Natural killer cell treated with Interleukin-12 subunit alpha and Interleukin-12 subunit beta and Interleukin-15 and Interleukin-18, amount 100 ng/mL, for 72 hours (primary cell): Measurements from ENCODE around the gene GLRX2. TPM values are rescaled to one million over a fixed set of nuclear protein-coding genes. Genes with fewer than 3 reads are reported as not detected.
"Not testable (repeated sequence)": the region's sequence is repeated elsewhere in the genome, so short reads cannot be mapped to it uniquely, and the experiment has no call there.

Experiments used
- ATAC-seq, 2 donors: fragments of 150-1000 bp; cut with Tn5 transposase in 1 of 2; sonication (Bioruptor Pico), chemical (Tn5 transposase) in 1 of 2; 2 replicates each; pipeline ENCODE4 v1.10.0; 2021
- DNase-seq: peaks from one replicate; pipeline ENCODE4 v3.0.0; 2022; ENCODE audit warnings: low spot score
- H3K27ac Mint-ChIP-seq, 2 donors: 1 replicate in 1 of 2; 2 replicates in 1 of 2; pipeline ENCODE4 v1.8.0; 2022; ENCODE audit warnings: mixed read lengths in 2 of 2, mild to moderate bottlenecking in 1 of 2, moderate library complexity in 1 of 2
- H3K27me3 Mint-ChIP-seq, 2 donors: 1 replicate in 1 of 2; 2 replicates in 1 of 2; pipeline ENCODE4 v1.8.0; 2022; ENCODE audit warnings: mixed read lengths in 2 of 2
- H3K36me3 Mint-ChIP-seq: one replicate; pipeline ENCODE4 v1.8.0; 2022; ENCODE audit warnings: mixed read lengths
- H3K4me1 Mint-ChIP-seq, 2 donors: 1 replicate in 1 of 2; 2 replicates in 1 of 2; pipeline ENCODE4 v1.8.0; 2022; ENCODE audit warnings: low read depth in 2 of 2, mixed read lengths in 2 of 2, mild to moderate bottlenecking in 1 of 2
- H3K4me3 Mint-ChIP-seq: one replicate; pipeline ENCODE4 v1.8.0; 2022; ENCODE audit warnings: mixed read lengths
- H3K9me3 Mint-ChIP-seq: 2 replicates; pipeline ENCODE4 v1.8.0; 2022; ENCODE audit warnings: mixed read lengths
- total RNA-seq, 2 donors: library from RNA; stranded (reverse); gene quantifications; one replicate each; pipeline ENCODE4 v1.2.3, GENCODE V29; 2022

GLRX2 gene
- total RNA-seq, 2 donors from 2014 or later = 22.9 to 23.6 TPM

- Mint-ChIP-seq H3K36me3 (no peaks in the 10 kb centered on the region), H3K4me3 (no peak overlapping the region), H3K27me3 (no peaks in the 10 kb centered on the region), H3K9me3 (no peaks in the 10 kb centered on the region), H3K4me1 (peaks cover 42 to 56% of the 10 kb centered on the region in 2 donors), H3K27ac (peak overlapping the region; percentile 11 to 38)
- peak in 1 of 2 donors; percentile 37 for ATAC-seq
- no peak for DNase-seq
Observed at GRCh38 chr1:193068013-193068412, 37.2 kb downstream of the GLRX2 start.

GRCh38 chr1:193066606-193067005, 38.6 kb downstream of the GLRX2 start:
- ATAC-seq (no peak), DNase-seq (no peak)
- Mint-ChIP-seq H3K27ac (peak overlapping the region; percentile 2 to 11), H3K9me3 (no peaks in the 10 kb centered on the region), H3K4me3 (peak overlapping the region; percentile 3), H3K4me1 (peaks cover 47 to 62% of the 10 kb centered on the region in 2 donors), H3K27me3 (no peaks in the 10 kb centered on the region), H3K36me3 (no peaks in the 10 kb centered on the region)

DNA sequence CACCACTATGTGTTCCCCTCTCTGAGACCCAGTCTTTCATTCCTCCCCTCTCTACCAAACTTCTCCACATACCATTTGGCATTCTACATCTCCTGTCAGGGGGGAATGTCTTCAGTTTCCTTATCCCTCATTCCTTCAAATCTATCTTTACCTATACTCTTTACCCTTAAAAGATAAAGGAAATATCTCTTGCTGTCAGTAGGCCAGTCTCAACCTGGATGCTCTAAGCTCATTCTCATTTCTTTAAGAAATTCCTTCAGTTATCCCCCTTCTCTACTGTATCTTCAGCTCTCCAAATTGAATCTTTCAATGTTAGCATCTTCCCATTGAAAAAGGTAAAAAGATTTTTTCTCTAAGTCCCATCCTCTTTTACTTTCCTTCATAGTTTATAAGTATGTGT, 39.3 kb downstream of the GLRX2 start:
- Mint-ChIP-seq H3K9me3 (no peaks in the 10 kb centered on the region), H3K36me3 (no peaks in the 10 kb centered on the region), H3K4me3 (no peak overlapping the region), H3K4me1 (peaks cover 48 to 60% of the 10 kb centered on the region in 2 donors), H3K27ac (peak overlapping the region; percentile 2 to 11), H3K27me3 (no peaks in the 10 kb centered on the region)
- ATAC-seq (no peak), DNase-seq (no peak)

GRCh38 chr1:193062698-193063463, 42.3 kb downstream of the GLRX2 start:
- no peaks in the 10 kb centered on the region for H3K36me3 Mint-ChIP-seq
- peak overlapping the region; percentile 20 to 49 for H3K27ac Mint-ChIP-seq
- H3K9me3 Mint-ChIP-seq = no peaks in the 10 kb centered on the region
- peaks cover 50 to 62% of the 10 kb centered on the region in 2 donors for H3K4me1 Mint-ChIP-seq
- DNase-seq (no peak), ATAC-seq (no peak)
- no peaks in the 10 kb centered on the region for H3K27me3 Mint-ChIP-seq
- peak overlapping the region; percentile 51 for H3K4me3 Mint-ChIP-seq

GRCh38 chr1:193060938-193061337, 44.3 kb downstream of the GLRX2 start:
- no peak for DNase-seq
- ATAC-seq = no peak
- Mint-ChIP-seq H3K27ac (peak overlapping the region; percentile 90 to 95), H3K27me3 (no peaks in the 10 kb centered on the region), H3K4me1 (peaks cover 50 to 64% of the 10 kb centered on the region in 2 donors), H3K9me3 (no peaks in the 10 kb centered on the region), H3K36me3 (peaks cover 5% of the 10 kb centered on the region), H3K4me3 (peak overlapping the region; percentile 97)

DNA sequence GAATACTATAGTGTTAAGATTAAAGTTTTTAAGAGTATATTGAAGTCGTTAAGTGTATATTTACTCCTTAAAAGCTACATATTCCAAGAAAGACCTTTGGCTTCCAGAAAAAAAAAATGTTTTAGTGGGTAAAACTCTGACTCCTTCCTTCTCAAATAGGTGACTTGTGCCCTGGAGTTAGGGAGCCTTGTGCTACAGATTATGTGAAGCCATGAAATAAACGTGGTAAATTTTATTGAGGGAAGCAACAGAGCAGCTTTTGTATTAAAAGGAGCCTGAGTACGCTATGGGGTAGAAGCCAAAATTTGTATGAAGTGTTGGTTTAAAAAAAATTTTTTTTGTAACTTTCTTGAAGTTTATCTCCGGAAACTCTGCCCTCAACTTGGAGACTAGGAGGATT, 44.8 kb downstream of the GLRX2 start:
- no peak for ATAC-seq
- Mint-ChIP-seq H3K4me3 (peak overlapping the region; percentile 97), H3K27ac (peak overlapping the region; percentile 90 to 95), H3K36me3 (peaks cover 6% of the 10 kb centered on the region), H3K9me3 (no peaks in the 10 kb centered on the region), H3K4me1 (peaks cover 47 to 59% of the 10 kb centered on the region in 2 donors), H3K27me3 (no peaks in the 10 kb centered on the region)
- no peak for DNase-seq

- H3K36me3 Mint-ChIP-seq = peaks cover 6% of the 10 kb centered on the region
- ATAC-seq = no peak
- no peaks in the 10 kb centered on the region for H3K27me3 Mint-ChIP-seq
- H3K4me1 Mint-ChIP-seq = peaks cover 47 to 58% of the 10 kb centered on the region in 2 donors
- peak overlapping the region; percentile 90 to 95 for H3K27ac Mint-ChIP-seq
- peak overlapping the region; percentile 97 for H3K4me3 Mint-ChIP-seq
- no peaks in the 10 kb centered on the region for H3K9me3 Mint-ChIP-seq
- DNase-seq = no peak
Observed at GRCh38 chr1:193060115-193060403, 45.2 kb downstream of the GLRX2 start.

DNA sequence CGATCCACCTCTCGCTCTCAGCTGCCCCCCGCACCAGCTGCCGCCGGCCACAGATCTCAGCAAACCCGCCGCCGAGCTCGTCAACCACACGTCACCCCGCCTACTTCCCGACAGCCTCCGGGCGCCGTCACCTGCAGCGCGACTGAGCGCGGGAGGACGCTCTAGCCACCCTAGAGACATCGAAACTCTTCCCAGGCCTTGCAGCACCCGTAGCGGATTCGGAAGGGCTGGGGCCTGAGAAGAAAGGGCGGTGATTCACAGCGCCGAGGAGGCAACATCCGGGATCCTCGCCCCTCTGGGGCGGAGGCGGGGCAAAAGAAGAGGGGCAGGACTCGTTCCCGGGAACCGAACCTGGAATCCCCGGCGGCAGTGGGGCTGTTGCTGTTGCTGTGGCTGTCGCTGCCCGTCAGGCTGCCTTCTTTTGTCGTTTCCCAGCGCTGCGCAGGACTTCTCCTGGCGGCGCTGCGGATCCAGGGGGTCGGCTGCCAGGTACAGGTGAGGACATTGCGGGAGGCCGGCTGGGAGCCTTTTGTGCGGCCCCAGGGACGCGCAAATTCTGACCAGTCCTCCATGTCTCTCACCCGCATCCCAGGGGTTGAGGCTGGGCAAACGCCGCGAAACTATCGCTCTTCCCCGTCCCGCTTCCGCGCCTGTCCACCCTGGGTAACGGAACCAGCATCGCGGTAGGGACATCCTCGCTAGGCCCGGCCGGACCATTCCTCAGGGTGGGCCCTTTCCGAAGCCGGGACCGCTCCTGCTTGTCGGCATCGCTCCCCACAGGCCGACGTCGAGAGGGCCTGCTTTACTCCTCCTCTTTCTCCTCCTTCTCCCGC, 45.7 kb downstream of the GLRX2 start, which contains the start of the genes RO60 and UCHL5:
Gene RO60 (plus strand): TSS at position 331 of the 833 bp plus-strand sequence. CDS start 9,443 bp downstream, outside the sequence.
Gene UCHL5 (minus strand): TSS at position 79 of the 833 bp plus-strand sequence. CDS start 100 bp downstream, outside the sequence.
- DNase-seq (peak; percentile 96), ATAC-seq (peak; percentile 96)
- peaks cover 50 to 62% of the 10 kb centered on the region in 2 donors for H3K4me1 Mint-ChIP-seq
- H3K4me3 Mint-ChIP-seq = peak within 1 kb of the TSS; percentile 97
- peak within 1 kb of the TSS; percentile 90 to 95 for H3K27ac Mint-ChIP-seq
- H3K36me3 Mint-ChIP-seq = peaks cover 6% of the 10 kb centered on the region
- no peaks in the 10 kb centered on the region for H3K27me3 Mint-ChIP-seq
- no peaks in the 10 kb centered on the region for H3K9me3 Mint-ChIP-seq

DNA sequence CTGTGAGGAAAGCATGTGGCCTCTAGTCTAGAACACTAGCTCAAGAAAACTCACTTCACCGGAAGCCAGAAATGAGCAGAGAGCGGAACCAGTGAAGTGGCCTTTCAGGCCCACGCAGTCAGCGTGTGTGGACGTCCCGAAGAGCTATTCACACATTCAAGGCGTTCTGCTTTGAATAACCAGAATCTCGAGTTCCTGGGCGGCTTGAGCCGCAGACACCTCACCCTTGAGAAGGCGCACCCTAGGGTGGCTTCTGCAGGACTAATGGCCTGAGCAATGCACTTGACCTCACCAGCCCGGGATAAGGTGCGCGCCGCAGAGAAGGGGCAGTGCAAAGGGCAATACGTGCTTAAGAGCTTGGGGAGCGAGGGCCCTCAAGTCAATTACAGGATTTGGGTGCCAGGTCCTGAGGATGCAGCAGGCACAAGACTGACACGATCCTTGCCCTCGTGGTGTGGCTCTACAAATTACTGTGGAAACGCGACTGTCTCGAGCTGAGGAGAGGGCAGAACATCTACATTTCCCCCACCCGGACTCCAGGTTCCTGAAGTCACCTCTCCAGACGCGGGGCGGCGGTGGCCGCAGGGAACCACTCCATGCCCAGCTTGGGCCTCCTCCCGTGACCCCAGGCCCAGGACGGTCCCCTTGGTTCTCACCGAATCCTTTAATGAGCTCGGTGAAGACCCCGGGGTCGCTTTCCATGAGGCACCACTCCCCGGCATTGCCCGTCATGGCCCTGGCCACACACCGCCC, 46.5 kb downstream of the GLRX2 start:
- peak overlapping the region; percentile 97 for H3K4me3 Mint-ChIP-seq
- peaks cover 6% of the 10 kb centered on the region for H3K36me3 Mint-ChIP-seq
- DNase-seq (peak; percentile 89), ATAC-seq (peak; percentile 75 to 81)
- H3K4me1 Mint-ChIP-seq = peaks cover 50 to 63% of the 10 kb centered on the region in 2 donors
- no peaks in the 10 kb centered on the region for H3K9me3 Mint-ChIP-seq
- H3K27ac Mint-ChIP-seq = peak overlapping the region; percentile 90 to 95
- H3K27me3 Mint-ChIP-seq = no peaks in the 10 kb centered on the region

- ATAC-seq = no peak
Observed at GRCh38 chr1:193054169-193054675, 51.0 kb downstream of the GLRX2 start.

DNA sequence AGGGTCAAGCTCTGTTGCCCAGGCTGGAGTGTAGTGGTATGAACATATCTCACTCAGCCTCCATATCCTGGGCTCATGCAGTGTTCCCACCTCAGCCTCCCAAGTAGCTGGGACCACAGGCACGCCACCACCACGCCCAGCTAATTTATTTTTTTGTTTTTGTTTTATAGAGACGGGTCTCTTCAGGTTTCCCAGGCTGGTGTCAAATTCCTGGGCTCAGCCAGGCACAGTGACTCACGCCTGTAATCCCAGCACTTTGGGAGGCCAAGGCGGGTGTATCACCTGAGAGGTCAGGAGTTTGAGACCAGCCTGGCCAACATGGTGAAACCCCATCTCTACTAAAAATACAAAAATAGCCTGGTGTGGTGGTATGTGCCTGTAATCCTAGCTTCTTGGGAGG, 56.3 kb downstream of the GLRX2 start:
- not testable (repeated sequence) for DNase-seq, H3K4me3 Mint-ChIP-seq, H3K9me3 Mint-ChIP-seq, H3K27me3 Mint-ChIP-seq, H3K4me1 Mint-ChIP-seq, H3K27ac Mint-ChIP-seq, H3K36me3 Mint-ChIP-seq, ATAC-seq

More at GRCh38 chr1:193054169-193054675, 51.0 kb downstream of the GLRX2 start:
- no peak for DNase-seq
- Mint-ChIP-seq H3K36me3 (peaks cover 10% of the 10 kb centered on the region), H3K27ac (no peak overlapping the region), H3K4me3 (no peak overlapping the region), H3K4me1 (peaks cover 33 to 35% of the 10 kb centered on the region in 2 donors), H3K9me3 (no peaks in the 10 kb centered on the region), H3K27me3 (no peaks in the 10 kb centered on the region)
